Measurements from ENCODE around the gene NELFB.
A peak's percentile ranks its signal among the peaks of the same experiment; 100 is the strongest.

The NELFB gene

DNA sequence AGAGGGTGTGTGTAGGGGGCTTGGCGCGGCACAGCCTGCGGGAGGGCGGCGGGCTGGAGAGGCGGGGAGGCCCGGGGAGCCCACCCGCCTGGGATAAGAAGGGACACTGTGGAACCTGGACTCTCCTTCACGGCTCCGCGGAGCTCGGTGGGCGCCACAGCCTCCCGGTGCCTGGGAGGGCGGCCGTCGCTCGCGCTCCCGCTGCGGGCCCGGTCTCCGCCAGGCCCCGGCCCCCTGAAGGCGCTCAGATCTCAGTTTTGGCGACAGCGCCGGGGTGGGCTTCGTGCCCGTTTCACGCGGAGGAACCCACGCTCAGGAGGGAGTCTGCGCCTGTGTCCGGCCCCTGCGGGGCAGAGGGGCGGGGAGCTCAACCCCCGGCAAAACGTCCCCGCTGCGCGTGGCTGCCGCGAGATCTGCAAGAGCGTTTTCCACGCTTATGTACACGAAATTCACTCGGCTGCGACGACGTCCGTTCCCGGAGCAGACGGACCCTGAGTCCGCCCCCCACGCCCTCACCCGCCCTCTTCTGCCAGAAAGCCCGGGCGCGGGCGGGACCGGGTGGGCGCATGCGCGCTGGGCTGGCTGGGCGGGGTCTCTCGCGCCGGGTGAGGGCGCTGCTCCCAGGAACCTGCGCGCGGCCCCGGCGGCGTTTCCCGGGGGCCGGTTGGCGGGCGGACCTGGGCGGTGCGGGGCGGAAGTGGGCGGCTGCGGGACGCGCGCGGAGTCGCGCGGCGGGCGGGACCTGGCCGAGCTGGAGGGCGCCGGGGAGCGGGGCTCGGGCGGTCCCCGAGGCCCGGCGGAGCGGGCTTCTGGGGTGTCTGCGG lies at the start of gene NELFB:
Gene NELFB, plus strand, starts transcription at position 704 of the 824 bp plus-strand sequence.
- DNase-seq, result peak; percentile 96

DNA sequence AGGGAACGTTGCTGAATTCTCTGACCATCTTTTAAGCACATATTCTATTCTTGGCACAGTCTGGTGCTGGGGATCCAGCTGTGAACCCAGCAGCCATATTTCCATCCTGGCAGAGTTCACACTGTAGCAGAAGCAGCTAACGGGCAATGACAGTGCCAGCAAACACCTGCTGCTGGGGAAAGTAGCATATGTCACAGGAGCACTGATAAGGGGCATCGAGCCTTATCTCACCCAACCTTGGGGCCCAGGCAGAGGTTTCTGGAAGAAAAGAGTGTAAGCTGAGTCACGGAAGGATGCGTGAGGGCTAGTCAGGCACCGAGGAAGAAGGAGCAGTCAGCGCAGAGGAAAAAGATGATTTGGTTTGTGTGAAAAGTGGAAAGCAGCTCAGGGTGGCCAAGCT lies 48.5 kb upstream of the NELFB start:
- no peak for DNase-seq

DNA sequence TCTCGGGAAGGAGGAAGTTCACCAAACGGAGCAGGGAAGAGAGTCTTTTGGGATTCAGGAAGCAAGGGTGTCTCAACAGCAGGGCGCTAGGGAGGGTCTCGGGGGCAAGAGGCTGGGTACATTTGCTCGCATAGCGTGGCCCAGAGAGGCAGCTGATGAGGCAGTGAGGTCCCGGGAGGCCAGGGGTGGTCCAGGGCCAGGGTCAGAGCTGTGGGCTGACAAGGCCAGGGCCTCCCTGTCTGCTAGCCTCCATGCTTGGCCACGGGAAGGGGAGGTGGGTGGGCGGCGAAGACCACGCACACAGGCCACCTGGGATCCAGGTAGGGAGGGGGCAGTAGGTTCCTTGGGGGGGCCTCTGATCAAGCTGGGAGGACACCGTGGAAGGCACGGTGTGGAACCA lies 43.6 kb upstream of the NELFB start:
- no peak for DNase-seq

DNA sequence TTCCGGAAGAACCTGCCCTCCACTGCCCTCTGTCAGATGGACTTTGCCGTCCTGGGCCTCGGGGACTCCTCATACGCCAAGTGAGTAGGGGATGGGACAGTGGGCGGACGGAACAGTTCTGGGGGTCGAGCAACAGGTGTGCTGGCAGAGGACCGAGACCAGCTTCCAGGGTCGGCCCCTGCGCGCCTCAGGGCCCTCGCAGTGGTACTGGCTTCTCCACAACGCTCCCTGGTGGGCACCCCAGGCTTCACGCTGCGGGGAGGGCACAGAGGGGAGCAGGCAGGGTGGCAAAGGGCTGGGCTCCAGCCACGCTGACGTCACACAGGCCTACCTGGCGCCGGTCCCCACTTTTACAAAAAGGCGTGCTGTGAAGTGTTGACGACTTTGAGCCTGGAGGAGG lies 42.6 kb upstream of the NELFB start:
- no peak for DNase-seq

DNA sequence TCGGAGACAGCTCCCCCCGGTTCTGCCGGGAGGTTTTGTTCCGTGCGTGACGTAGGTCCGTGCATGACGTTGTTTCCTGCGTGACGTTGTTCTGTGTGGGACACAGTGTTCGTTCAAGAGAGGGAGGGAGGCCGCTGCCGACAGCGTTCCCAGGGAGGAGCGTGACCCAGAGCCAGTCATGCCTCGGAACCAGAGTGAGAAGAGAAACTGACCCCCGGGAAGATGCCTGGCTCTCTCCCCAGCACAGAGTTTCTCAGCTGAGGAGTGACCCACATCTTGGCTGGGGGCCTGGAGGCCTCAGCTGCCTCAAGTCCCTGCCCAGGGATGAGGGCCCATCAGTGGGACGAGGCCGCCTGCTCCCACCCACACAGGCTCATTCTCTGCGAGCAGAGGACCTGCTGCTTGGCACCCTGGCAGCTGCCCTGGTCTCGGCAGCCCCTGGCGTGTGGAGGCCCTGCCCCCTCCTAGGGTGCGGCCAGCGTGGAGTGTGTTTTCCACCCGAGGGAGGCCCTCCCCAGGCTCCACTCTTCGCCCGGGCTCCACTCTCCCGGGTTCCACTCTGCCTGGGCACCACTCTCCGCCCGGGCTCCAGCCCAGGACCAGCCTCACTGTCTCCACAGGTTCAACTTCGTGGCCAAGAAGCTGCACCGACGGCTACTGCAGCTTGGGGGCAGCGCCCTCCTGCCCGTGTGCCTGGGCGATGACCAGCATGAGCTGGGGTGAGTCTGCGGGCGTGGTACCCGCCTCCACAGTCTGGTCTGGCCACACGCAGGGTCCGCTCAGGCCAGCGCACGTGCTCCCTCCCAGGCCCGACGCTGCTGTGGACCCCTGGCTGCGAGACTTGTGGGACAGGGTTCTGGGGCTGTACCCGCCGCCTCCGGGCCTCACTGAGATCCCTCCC lies 41.7 kb upstream of the NELFB start:
- no peak for DNase-seq

DNA sequence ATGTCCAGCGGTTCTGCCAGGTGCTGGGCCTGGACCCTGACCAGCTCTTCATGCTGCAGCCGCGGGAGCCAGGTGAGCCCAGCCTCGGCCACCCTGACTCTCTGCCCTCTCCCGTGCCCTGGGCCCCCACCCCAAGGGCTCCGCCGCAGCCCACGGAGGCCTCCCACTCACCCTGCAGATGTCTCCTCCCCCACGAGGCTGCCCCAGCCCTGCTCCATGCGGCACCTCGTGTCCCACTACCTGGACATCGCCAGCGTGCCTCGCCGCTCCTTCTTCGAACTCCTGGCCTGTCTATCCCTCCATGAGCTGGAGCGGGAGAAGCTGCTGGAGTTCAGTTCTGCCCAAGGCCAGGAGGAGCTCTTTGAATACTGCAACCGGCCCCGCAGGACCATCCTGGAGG lies 40.5 kb upstream of the NELFB start:
- no peak for DNase-seq

DNA sequence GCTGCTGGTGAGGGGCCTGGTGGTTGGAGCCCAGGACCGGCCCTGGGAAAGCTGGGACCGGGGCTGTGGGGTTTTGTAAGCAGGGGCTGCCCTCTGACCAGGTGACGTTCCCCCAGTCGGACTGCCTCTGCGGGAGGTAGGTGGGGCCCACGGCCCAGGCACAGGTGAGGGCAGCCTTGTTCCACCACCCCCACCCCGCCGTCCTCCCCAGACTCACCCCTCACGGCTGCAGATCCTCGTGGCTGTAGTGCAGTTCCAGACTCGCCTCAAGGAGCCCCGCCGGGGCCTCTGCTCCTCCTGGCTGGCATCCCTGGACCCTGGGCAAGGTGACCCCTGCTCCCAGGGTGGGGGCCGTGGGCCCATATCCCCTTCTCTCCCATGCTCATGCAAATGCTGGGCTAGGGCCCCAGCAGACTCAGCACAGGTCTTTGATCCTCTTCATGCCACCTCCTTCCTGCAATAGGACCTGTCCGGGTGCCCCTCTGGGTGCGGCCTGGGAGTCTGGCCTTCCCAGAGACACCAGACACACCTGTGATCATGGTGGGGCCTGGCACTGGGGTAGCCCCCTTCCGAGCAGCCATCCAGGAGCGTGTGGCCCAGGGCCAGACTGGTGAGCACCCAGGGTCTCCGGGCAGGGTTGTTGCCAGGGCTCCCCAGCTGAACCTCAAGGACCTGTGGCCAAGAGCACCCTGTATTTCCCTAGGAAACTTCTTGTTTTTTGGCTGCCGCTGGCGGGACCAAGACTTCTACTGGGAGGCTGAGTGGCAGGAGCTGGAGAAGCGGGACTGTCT lies 39.7 kb upstream of the NELFB start:
- no peak for DNase-seq

DNA sequence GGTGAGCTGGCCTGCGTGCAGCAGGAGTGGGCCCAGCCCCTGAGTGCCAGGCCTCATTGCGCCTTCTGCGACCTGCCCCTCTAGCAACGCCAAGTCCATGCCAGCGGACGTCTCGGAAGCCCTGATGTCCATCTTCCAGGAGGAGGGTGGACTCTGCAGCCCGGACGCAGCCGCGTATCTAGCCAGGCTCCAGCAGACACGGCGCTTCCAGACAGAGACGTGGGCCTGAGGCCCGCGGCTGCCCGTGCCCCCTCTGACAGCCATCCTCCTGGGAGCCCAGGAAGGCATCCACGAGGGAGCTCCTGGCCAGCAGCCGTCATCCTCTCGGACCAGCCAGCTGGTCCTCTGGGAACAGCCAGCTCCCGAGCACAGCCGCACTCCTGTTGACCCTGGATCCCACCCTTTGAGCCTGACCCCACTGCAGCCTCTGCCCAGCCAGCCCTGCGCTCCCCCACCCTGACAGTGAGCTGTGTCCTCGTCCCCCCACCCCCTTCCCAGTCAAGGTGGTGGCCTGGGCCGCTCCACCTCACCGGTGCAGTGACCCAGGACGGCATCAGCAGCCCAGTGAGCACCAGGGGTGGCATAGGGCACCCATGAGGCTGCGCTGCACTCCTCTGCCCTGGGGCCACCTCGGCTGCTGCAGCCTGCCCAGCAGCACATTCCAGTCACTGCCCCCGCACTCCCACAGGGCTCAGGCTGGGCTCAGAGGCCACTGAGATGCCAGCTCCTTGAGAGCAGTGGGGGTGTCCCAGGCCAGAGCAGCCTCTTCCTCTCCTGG lies 38.8 kb upstream of the NELFB start:
- no peak for DNase-seq

DNA sequence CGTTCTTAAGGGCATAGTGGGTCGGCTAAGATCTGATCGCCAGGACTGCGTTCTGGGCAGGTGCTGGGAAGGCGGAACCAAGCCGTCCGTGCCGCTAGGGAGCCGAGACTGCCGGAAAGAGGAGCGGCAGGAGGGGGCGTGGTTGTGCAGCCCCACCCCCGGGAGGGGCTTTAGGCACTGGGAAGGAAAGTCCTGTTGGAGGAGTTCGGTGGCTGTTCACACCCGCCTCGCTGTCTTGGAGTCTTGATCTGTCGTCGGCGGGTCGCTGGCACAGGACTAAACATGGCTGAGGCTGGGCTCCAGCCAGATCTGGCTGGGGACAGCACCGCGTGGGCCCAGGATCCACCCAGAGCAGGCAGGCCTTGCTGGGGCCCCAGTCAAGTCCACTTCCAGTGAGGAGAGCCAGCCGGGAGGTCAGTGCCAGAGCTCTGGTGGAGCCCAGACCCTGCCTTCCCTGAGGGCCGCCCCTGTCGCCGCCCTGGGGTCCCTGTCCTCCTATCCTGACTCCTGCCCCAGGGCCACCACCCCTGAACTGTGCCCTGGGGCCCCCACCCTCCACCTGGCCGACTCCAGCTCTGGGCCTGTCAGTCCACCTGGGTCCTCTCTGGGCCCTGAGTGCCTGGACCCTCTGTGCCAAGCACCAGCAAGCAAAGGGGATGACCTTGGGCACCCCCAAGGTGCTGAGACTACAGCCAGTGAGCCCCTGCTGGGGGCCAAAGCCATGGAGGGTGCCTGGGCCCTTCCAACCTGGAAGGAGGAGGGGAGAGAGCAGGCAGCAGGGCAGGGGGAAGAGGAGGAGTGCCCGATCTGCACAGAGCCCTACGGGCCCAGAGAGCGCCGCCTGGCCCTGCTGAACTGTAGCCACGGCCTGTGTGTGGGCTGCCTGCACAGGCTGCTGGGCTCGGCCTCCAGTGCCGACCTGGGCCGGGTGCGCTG lies 37.6 kb upstream of the NELFB start:
- no peak for DNase-seq

DNA sequence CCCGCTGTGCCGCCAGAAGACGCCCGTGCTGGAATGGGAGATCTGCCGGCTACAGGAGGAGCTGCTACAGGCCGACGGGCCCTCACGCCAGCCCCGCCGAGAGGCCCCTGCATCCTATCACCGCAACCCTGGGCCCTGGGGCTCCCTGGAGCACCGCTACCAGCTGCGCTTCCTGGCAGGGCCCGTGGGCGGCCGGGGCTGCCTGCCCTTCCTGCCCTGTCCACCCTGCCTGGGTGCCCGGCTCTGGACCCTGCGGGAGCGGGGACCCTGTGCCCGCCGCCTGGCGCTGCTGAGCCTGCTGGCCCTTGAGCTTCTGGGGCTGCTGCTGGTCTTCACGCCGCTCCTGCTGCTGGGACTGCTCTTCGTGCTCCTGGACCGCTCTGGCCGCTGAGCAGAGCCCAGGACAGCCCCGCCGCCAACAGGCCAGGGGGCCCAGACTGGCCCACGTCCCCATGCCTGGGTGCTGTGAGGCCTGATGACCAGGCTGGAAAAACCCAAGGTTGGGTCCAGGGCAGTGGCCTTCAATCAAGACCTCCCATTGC lies 36.8 kb upstream of the NELFB start:
- DNase-seq, result no peak

DNA sequence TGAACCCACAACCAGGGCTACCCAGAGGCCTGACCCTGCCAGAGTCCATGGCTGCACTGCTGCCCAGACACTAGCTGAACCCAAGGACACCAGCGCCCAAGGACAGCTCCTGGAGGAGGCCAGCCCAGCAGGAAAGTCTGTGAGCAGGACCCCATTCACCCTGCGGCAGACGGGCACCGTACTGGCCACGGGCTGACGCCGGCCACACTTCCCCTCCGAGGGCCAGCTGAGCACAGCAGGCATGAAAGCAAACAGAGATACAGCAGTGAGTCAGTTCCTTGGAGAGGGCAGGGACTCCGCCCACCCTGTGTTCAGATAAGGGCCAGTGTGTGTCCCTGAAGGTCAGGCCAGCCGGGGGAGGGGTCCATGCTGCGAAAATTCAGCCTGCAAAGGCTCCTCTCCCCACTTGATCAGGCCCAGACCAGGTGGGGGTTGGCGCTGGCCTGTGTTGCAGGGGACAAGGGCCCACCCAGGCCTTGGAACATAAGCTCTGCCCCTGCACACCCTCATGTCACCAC lies 36.3 kb upstream of the NELFB start:
- no peak for DNase-seq

DNA sequence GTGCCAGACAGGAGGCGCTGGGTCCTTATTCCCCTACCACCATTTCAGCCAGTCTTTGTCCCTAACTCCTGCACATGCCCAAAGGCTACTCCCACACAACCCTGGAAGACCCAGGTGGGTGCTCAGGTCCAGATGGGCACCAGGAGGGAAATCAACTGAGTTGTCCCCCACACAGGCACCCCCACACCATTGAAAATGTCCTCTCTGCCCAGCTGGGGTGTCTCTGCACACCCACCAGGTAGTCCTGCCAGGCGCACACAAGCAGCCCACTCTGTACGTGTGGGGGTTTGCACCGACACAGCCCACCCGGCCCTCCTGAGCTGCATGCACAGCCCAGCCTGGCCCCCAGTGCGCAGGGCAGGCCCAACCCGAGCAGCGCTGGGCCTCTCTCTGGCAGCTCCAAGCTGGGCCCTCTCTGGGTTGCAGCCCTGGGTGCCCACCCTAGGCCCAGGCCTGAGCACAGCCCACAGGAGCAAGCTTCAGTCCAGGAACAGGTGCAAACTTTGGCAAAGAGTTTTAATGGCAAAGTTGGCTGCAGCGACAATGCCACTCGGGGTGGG lies 35.3 kb upstream of the NELFB start:
- DNase-seq, result no peak

DNA sequence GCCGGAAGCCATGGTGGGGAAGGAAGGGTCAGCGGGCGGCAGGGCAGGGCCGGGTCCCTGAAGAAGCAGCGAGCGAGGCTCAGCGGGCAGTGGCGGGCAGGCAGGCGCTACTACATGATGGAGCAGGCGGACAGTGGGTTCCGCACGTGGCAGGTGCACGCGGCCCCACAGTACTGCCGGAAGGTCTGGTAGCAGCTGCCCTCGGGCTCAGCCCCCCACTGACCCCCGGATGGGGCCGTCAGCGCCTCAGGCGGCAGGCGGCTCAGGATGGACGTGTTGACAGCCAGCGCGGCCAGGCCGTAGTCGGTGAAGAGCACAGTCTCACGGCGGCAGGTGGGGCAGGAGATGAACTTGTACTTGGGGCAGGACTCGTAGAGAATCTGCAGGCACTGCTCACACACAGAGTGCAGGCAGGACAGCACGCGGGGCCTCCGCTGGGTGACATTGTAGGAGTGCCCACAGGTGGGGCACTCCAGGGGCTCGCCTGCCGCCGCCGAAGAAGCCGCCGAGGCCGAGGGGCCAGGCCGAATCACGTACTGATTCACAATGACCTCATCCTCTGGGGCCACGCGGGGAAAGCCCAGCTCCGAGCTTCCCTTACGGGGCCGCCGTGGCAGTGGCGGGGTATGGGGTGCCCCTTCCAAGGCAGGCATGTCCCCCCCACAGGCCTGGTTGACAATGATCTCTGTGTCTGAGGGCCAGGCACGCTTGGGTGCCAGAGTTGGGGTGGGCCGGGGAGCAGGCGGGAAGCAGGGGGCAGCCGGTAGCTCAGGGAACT lies 34.6 kb upstream of the NELFB start:
- DNase-seq, result no peak

DNA sequence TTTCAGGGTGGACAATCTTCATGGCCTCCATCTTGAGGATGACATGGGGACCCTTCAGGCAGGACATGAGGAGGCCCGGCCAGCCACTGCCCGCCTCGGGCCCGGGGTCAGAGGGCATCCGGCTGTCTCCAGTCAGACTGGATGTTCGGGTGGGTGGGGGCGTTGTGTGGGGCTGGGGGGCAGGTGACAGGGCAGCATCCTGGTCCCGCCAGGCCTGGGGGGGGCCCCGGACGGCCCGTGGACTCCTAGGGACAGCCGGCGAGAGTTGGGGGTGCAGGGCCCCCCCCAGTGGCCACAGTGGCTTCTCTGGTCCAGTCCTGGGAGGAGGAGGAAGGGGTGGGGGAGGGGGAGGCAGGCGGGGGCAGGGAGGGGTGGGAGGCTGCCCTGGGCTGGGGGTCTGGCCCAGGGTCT lies 34.0 kb upstream of the NELFB start:
- DNase-seq, result no peak

DNA sequence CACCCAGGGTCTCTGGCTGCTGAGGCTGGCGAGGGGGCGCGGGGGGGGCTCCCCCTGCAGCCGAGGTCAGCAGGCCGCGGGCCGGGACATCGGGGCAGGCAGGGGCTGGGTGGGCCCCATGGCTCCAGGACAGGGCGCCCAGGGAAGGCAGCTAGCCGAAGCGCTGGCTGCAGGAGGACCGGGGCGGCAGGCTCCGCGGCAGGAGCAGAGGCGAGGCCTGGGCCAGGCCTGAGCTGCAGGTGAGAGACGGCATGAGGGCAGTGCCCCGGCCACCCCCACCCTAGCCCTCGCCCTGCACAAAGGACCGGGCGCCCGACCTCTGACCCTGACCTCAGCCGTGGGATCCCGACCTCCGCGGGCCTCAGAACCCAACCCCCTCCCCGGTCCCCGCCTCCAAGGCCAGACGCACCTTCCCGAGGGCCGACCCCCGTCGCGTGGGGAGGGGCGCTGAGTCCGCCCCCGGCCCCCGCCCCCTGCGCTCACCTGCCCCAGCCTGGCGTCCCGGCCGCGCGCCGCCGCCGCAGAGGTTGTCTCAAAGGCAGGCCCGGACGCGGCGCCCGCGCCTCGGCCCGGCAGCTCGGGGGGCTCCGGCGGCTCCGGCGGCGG lies 33.5 kb upstream of the NELFB start:
- peak; percentile 40 for DNase-seq

DNA sequence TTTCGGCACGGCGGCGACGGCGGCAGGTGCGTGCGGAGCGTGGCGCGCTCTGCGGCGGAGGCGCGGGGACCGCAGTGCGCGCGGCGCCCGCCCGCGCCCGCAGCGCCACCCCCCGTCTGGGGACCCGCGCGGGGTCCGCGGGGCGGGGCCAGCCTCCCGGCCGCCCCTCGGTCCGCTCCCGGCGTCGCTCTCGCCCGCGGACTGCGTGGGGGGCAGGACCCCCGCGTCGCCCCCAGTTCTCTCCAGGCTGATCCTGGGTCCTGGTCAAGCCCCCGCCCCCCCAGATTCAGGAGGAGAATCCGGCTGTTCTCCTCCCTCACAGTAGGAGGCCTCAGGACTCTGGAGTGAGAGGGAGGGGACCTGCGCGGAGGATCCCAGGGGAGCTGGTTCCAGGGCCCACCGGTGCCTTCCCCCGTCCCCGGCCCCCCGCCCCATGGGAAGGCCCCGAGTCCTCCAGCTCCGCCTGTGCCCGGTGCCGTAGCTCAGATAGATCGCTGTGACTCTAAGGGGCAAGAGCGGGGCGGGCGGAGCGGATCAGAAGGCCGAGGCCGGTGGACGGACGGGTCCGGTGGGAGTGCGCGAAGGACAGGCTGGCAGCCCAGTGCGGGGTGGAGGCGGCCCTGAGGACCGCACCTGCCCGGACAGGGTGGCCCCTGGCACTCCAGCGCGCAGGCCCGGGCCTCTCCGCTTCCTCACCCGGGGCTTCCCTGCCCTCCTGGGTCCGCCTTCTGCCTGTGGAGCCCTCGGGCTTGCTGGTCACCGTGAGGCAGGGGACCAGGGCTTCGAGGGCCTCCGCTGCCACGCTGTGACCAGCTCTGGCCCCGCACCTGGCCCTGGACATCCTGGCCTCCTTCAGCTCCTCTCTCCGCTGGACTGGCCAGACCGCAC lies 32.7 kb upstream of the NELFB start, which contains the start of gene RNF208:
Gene RNF208, minus strand, starts transcription at position 51 of the 888 bp plus-strand sequence. CDS start 1,028 bp downstream, outside the sequence.
- peak; percentile 66 for DNase-seq

DNA sequence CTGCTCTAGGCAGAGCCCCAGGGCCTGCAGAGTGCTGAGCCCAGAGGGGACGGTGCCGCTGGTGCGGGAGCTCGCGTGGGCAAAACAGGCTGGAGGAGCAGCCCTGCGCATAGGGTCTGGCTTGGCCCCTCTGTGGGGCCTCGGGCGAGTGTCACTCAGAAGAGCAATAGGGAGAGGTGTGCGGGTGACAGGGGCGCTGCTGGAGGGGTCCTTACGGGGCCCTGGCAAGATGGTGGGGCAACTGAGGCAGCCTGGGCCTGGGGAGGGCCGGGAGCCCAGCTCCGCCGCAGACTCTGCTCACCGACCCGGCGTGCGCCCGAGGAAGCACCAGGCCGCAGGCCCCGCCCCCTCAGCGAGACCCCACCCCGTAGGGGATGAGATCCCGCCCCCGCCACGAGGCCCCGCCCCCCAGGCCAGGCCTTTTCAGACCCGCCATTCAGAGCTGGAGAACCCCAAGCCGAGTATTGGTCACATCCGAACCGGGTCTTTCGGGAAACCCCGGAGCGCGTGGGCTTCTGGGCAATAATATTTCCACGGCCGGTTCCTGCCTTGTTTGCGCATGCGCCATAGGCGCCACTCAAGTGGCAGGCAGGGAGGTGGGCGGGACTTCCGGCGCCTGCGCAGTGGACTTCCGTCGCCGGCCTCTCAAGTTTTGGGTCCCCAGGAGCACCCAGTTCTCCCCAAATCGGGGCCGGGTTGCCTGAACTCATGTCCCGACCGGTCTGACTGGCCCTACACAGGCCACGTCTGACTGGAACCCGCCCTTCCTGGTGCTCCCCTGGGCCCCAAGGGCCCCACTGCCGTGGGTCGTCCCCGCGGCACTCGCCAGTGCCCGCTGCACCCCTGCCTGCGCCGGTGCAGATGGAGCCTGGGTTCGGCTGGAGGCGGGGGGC lies 31.8 kb upstream of the NELFB start:
- DNase-seq, result peak; percentile 99

Measured in eye (tissue), 1 donor.